Mesenchymal stem cell (in vitro differentiated cells and primary cell): ENCODE data around the gene ZSWIM8.
"Not testable (repeated sequence)": the region's sequence is repeated elsewhere in the genome, so short reads cannot be mapped to it uniquely, and the experiment has no call there.

Experiments used
- DNase-seq: peaks from one replicate; pipeline ENCODE4 v3.0.0-alpha.2; 2013
- H2AFZ ChIP-seq: one replicate; pipeline ENCODE4 v1.6.1; 2013; ENCODE audit warnings: low read depth, mild to moderate bottlenecking, control low read depth, inconsistent platforms, low read length, moderate library complexity
- H2AK5ac ChIP-seq: 2 replicates; pipeline ENCODE4 v1.6.1; 2013; ENCODE audit warnings: low read length, moderate library complexity, mild to moderate bottlenecking, inconsistent platforms; ENCODE audit not compliant: severe bottlenecking
- H2BK120ac ChIP-seq: one replicate; pipeline ENCODE4 v1.6.1; 2013; ENCODE audit warnings: low read depth, mild to moderate bottlenecking, inconsistent platforms, low read length, moderate library complexity
- H2BK12ac ChIP-seq, 2 experiments: one replicate each; pipeline ENCODE4 v1.6.1; 2013; ENCODE audit warnings: inconsistent platforms in 2 of 2, low read length in 2 of 2, mild to moderate bottlenecking in 2 of 2, moderate library complexity in 2 of 2, control low read depth in 1 of 2
- H2BK15ac ChIP-seq: one replicate; pipeline ENCODE4 v1.6.1; 2013; ENCODE audit warnings: mild to moderate bottlenecking, low read depth, inconsistent platforms; ENCODE audit not compliant: poor library complexity, severe bottlenecking
- H2BK5ac ChIP-seq: 2 replicates; pipeline ENCODE4 v1.6.1; 2013; ENCODE audit warnings: low read depth, mild to moderate bottlenecking, low read length, control low read depth, inconsistent platforms; ENCODE audit not compliant: poor library complexity, severe bottlenecking
- H3K14ac ChIP-seq, 2 experiments: one replicate each; pipeline ENCODE4 v1.6.1; 2013; ENCODE audit warnings: inconsistent platforms in 2 of 2, low read length in 2 of 2, control low read depth in 1 of 2, mild to moderate bottlenecking in 1 of 2, moderate library complexity in 1 of 2
- H3K18ac ChIP-seq, 2 experiments: one replicate each; pipeline ENCODE4 v1.6.1; 2013; ENCODE audit warnings: inconsistent platforms in 2 of 2, low read length in 2 of 2, control low read depth in 1 of 2, low read depth in 1 of 2, mild to moderate bottlenecking in 1 of 2
- H3K23ac ChIP-seq, 2 experiments: one replicate each; pipeline ENCODE4 v1.6.1; 2013; ENCODE audit warnings: inconsistent platforms in 2 of 2, low read length in 2 of 2, mild to moderate bottlenecking in 2 of 2, moderate library complexity in 2 of 2, control low read depth in 1 of 2
- H3K27ac ChIP-seq: 2 replicates; pipeline ENCODE4 v1.5.1; 2013; ENCODE audit warnings: mild to moderate bottlenecking, moderate library complexity, low read length, control low read depth, inconsistent platforms; ENCODE audit not compliant: poor library complexity, severe bottlenecking
- H3K27me3 ChIP-seq, 2 experiments: 2 replicates each; pipeline versions ENCODE4 v1.6.1 to v1.7.0; 2013; ENCODE audit warnings: low read length in 2 of 2, mild to moderate bottlenecking in 2 of 2, moderate library complexity in 2 of 2, control low read depth in 1 of 2, inconsistent platforms in 1 of 2; ENCODE audit not compliant: control insufficient read depth in 1 of 2, insufficient read depth in 1 of 2
- H3K36me3 ChIP-seq, 2 experiments: 2 replicates each; pipeline versions ENCODE4 v1.6.1 to v1.7.0; 2013; ENCODE audit warnings: low read length in 2 of 2, control low read depth in 1 of 2, inconsistent platforms in 1 of 2, low read depth in 1 of 2, mild to moderate bottlenecking in 1 of 2; ENCODE audit not compliant: insufficient read depth in 2 of 2, control insufficient read depth in 1 of 2
- H3K4ac ChIP-seq, 2 experiments: one replicate each; pipeline ENCODE4 v1.6.1; 2013; ENCODE audit warnings: inconsistent platforms in 2 of 2, low read length in 2 of 2, mild to moderate bottlenecking in 2 of 2, moderate library complexity in 2 of 2, control low read depth in 1 of 2, low read depth in 1 of 2
- H3K4me1 ChIP-seq: 2 replicates; pipeline ENCODE4 v1.6.1; 2013; ENCODE audit warnings: low read depth, low read length, control low read depth; ENCODE audit not compliant: control insufficient read depth, insufficient read depth
- H3K4me2 ChIP-seq: 2 replicates; pipeline ENCODE4 v1.6.1; 2013; ENCODE audit warnings: low read length, mild to moderate bottlenecking, inconsistent platforms; ENCODE audit not compliant: poor library complexity, severe bottlenecking
- H3K4me3 ChIP-seq, 2 experiments: 2 replicates each; pipeline versions ENCODE4 v1.5.1 to v1.7.0; 2013; ENCODE audit warnings: low read length in 2 of 2, mild to moderate bottlenecking in 2 of 2, control low read depth in 1 of 2, low read depth in 1 of 2; ENCODE audit not compliant: insufficient read depth in 1 of 2
- H3K79me1 ChIP-seq: replicated peaks from 2 replicates; pipeline ENCODE4 v1.6.1; 2013; ENCODE audit warnings: mild to moderate bottlenecking, control low read depth, low read length, inconsistent platforms; ENCODE audit not compliant: poor library complexity, severe bottlenecking
- H3K9ac ChIP-seq: 2 replicates; pipeline ENCODE4 v1.7.0; 2013; ENCODE audit warnings: mild to moderate bottlenecking, low read length, moderate library complexity
- H3K9me3 ChIP-seq: 2 replicates; pipeline ENCODE4 v1.7.0; 2013; ENCODE audit warnings: mild to moderate bottlenecking, low read length; ENCODE audit not compliant: control insufficient read depth
- H4K8ac ChIP-seq: one replicate; pipeline ENCODE4 v1.6.1; 2013; ENCODE audit warnings: inconsistent platforms, mild to moderate bottlenecking, low read length, moderate library complexity
- H4K91ac ChIP-seq: one replicate; pipeline ENCODE4 v1.6.1; 2013; ENCODE audit warnings: mild to moderate bottlenecking, low read length, inconsistent platforms
- WGBS: methylation state at CpG from one replicate; pipeline ENCODE4 v1.1.7; 2013; ENCODE audit warnings: mixed read lengths; 5-methylcytosine and 5-hydroxymethylcytosine counted together

ZSWIM8 gene

DNA sequence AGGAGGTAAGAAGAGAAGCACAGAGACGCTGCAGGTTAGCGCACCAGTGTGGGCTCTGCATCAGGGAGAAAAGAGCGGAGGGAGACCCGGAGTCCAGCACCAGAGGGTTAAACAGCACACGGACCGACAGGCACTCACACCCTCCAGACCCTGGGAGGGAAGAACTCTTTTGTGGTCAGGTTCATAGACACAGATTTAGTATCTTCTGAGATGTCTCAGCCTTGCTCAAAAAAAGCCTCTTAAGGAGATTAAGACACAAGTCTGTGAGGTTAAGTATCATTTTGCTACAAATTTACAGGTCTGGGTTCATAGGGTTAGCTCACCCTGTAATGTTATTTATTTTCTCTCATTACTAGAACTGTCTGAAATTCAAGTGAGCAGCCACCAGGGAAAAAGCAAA lies 42.8 kb downstream of the ZSWIM8 start:
- no peak overlapping the region for H3K18ac ChIP-seq
- H3K36me3 ChIP-seq, result peaks cover 36 to 67% of the 10 kb centered on the region in 2 experiments
- no peak overlapping the region for H2AFZ ChIP-seq
- no peak overlapping the region for H2BK12ac ChIP-seq
- H3K23ac ChIP-seq, result no peak overlapping the region
- H3K79me1 ChIP-seq, result no peaks in the 10 kb centered on the region
- H3K9ac ChIP-seq, result no peak overlapping the region
- no peak overlapping the region for H4K8ac ChIP-seq
- no peak overlapping the region for H2BK120ac ChIP-seq
- H3K4ac ChIP-seq, result no peak overlapping the region
- H2BK15ac ChIP-seq, result no peak overlapping the region
- H4K91ac ChIP-seq, result no peak overlapping the region
- H2BK5ac ChIP-seq, result no peak overlapping the region
- no peaks in the 10 kb centered on the region for H3K9me3 ChIP-seq
- no peak for DNase-seq
- peaks cover 15% of the 10 kb centered on the region for H3K4me1 ChIP-seq
- no peak overlapping the region for H3K4me2 ChIP-seq
- 96% methylated on average over 6 of the region's 6 CpGs for WGBS
- no peak overlapping the region for H3K27ac ChIP-seq
- no peak overlapping the region for H3K4me3 ChIP-seq
- H3K14ac ChIP-seq, result no peak overlapping the region
- no peak overlapping the region for H2AK5ac ChIP-seq
- no peaks in the 10 kb centered on the region for H3K27me3 ChIP-seq

DNA sequence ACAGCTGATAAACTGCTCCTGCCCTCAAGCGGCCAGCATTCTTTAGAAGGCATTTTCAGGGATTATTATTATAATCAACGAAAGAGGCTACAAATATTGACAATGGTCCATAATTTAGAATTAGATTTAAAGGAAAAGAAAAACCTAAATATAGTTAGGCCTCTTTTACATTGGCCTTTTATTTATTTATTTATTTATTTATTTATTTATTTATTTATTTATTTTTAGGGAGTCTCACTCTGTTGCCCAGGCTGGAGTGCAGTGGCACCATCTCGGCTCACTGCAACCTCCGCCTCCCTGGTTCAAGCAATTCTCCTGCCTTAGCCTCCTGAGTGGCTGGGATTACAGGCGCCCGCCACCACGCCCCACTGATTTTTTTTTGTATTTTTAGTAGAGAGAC lies 43.7 kb downstream of the ZSWIM8 start:
- not testable (repeated sequence) for H3K18ac ChIP-seq

DNA sequence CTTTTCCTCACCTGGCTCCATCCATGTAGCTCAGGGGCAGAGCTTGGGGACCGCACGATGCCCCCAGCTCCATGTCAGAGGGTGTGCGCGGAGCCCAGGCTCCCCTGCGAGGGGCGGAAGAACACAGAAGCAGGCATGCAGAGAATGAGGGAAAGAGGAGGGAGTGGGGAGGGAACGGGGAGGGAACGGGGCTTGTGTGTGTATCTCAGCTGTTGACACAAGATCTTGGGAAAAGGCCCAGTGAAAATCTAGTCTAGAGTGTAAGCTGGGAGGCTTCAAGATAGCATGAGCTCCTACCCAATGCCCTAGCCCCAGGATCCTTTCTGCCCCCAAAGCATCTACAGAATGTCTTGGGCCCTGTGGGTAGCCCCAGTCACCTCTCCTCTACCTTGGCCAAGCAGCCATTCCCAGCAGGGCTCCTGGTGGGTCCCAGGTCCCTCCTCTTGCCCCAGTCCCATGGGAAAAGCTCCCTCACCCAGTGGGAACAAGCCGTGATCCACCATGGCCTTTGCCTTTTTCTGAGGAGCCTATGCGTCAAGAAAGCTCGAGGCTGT lies 51.1 kb downstream of the ZSWIM8 start:
- H3K9me3 ChIP-seq, result no peaks in the 10 kb centered on the region
- no peak overlapping the region for H3K23ac ChIP-seq
- H4K8ac ChIP-seq, result no peak overlapping the region
- DNase-seq, result no peak
- no peak overlapping the region for H3K4me3 ChIP-seq
- 96% methylated on average over 11 of the region's 11 CpGs for WGBS
- no peak overlapping the region for H4K91ac ChIP-seq
- no peak overlapping the region for H2AK5ac ChIP-seq
- H3K4me1 ChIP-seq, result peaks cover 14% of the 10 kb centered on the region
- peak overlapping the region; percentile 66 for H3K9ac ChIP-seq
- H2BK15ac ChIP-seq, result no peak overlapping the region
- H3K4me2 ChIP-seq, result no peak overlapping the region
- no peak overlapping the region for H3K14ac ChIP-seq
- no peak overlapping the region for H3K18ac ChIP-seq
- no peak overlapping the region for H3K4ac ChIP-seq
- no peak overlapping the region for H2BK12ac ChIP-seq
- peaks cover 45 to 54% of the 10 kb centered on the region in 2 experiments for H3K36me3 ChIP-seq
- H3K27me3 ChIP-seq, result no peaks in the 10 kb centered on the region
- no peak overlapping the region for H2AFZ ChIP-seq
- no peak overlapping the region for H2BK120ac ChIP-seq
- no peak overlapping the region for H3K27ac ChIP-seq
- H3K79me1 ChIP-seq, result no peaks in the 10 kb centered on the region
- no peak overlapping the region for H2BK5ac ChIP-seq

More for the DNA sequence above, 43.7 kb downstream of the ZSWIM8 start:
- H3K4ac ChIP-seq, H4K8ac ChIP-seq, DNase-seq, H3K23ac ChIP-seq, H2AFZ ChIP-seq, H2BK12ac ChIP-seq, H3K79me1 ChIP-seq, H3K4me3 ChIP-seq, H3K9me3 ChIP-seq, H2AK5ac ChIP-seq, H2BK15ac ChIP-seq, H4K91ac ChIP-seq, H2BK5ac ChIP-seq, H2BK120ac ChIP-seq, H3K9ac ChIP-seq, H3K14ac ChIP-seq, H3K27me3 ChIP-seq, H3K4me2 ChIP-seq, H3K27ac ChIP-seq: not testable (repeated sequence)
- H3K4me1 ChIP-seq, result peaks cover 15% of the 10 kb centered on the region
- H3K36me3 ChIP-seq, result peaks cover 27 to 58% of the 10 kb centered on the region in 2 experiments
- 99% methylated on average over 5 of the region's 7 CpGs for WGBS

DNA sequence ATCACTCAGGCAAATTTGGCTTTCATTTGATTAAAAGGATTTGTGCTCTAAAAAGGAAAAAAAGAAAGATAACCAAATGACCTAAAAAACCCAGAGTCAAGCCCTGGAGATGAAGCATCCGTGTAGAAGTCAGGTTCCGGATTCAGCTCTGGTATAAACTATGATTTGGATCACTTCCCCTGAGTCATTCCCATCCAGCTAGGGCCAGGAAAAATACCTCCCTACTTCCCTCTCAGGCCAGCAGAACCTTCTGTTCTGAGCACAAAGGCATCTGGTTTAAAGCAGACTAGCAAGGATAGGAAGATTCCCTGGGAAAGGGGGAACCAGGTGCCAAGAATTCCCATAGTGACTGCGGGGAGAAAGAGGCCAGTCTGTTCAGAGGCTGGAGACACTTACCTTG lies 51.7 kb downstream of the ZSWIM8 start:
- H2AK5ac ChIP-seq, result no peak overlapping the region
- no peak overlapping the region for H2BK15ac ChIP-seq
- no peaks in the 10 kb centered on the region for H3K9me3 ChIP-seq
- H3K79me1 ChIP-seq, result no peaks in the 10 kb centered on the region
- no peak overlapping the region for H3K23ac ChIP-seq
- peaks cover 49 to 58% of the 10 kb centered on the region in 2 experiments for H3K36me3 ChIP-seq
- no peak overlapping the region for H3K4ac ChIP-seq
- no peak overlapping the region for H2BK12ac ChIP-seq
- H2BK120ac ChIP-seq, result no peak overlapping the region
- no peak overlapping the region for H2BK5ac ChIP-seq
- no peak overlapping the region for H2AFZ ChIP-seq
- no peak overlapping the region for H3K4me3 ChIP-seq
- H4K91ac ChIP-seq, result no peak overlapping the region
- H3K4me2 ChIP-seq, result no peak overlapping the region
- no peaks in the 10 kb centered on the region for H3K27me3 ChIP-seq
- no peak overlapping the region for H3K18ac ChIP-seq
- DNase-seq, result peak; percentile 53
- no peak overlapping the region for H3K14ac ChIP-seq
- peaks cover 14% of the 10 kb centered on the region for H3K4me1 ChIP-seq
- H3K9ac ChIP-seq, result peak overlapping the region; percentile 66
- 56% methylated on average over 3 of the region's 3 CpGs for WGBS
- peak overlapping the region; percentile 0 for H3K27ac ChIP-seq
- no peak overlapping the region for H4K8ac ChIP-seq
